Gastrocnemius medialis (tissue), 4 donors: ENCODE results near the gene MDGA2. TPM values are rescaled to one million over a fixed set of nuclear protein-coding genes. Genes with fewer than 3 reads are reported as not detected.

Experiments used
- ATAC-seq, 2 donors: fragments of 150-250 bp; one replicate each; pipeline ENCODE4 v1.9.1; 2016
- DNase-seq, 2 donors: peaks; one replicate each; pipeline ENCODE4 v3.0.0-alpha.2; 2019
- H3K27ac ChIP-seq, 4 donors: fragments of 200-600 bp; sonication (generic); 1 replicate in 1 of 4; 2 replicates in 3 of 4; pipeline ENCODE4 v1.5.1; 2016 to 2018; ENCODE audit warnings: mild to moderate bottlenecking in 2 of 4, moderate library complexity in 1 of 4
- H3K27me3 ChIP-seq, 3 donors: fragments of 200-600 bp; sonication (generic) in 2 of 3; 1 replicate in 1 of 3; 2 replicates in 2 of 3; pipeline versions ENCODE4 v1.5.1 to v1.6.0; 2016 to 2019; ENCODE audit warnings: mild to moderate bottlenecking in 1 of 3, moderate library complexity in 1 of 3
- H3K36me3 ChIP-seq, 2 donors: fragments of 200-600 bp; sonication (generic) in 1 of 2; one replicate each; pipeline ENCODE4 v1.5.1; 2017 to 2018
- H3K4me1 ChIP-seq, 2 donors: fragments of 200-600 bp; sonication (generic) in 1 of 2; one replicate each; pipeline ENCODE4 v1.5.1; 2016 to 2017; ENCODE audit warnings: mild to moderate bottlenecking in 2 of 2
- H3K4me3 ChIP-seq, 4 donors: fragments of 200-600 bp; sonication (generic) in 3 of 4; 1 replicate in 1 of 4; 2 replicates in 3 of 4; pipeline ENCODE4 v1.5.1; 2016 to 2019; ENCODE audit warnings: mild to moderate bottlenecking in 2 of 4
- H3K9me3 ChIP-seq, 3 donors: fragments of 200-600 bp; sonication (generic) in 2 of 3; 1 replicate in 1 of 3; 2 replicates in 2 of 3; pipeline ENCODE4 v1.5.1; 2016 to 2019
- CTCF ChIP-seq, 5 experiments: fragments of 450-650 bp in 3 of 5; fragments of 200-600 bp in 2 of 5; sonication (generic) in 2 of 5; IDR thresholded peaks in 4 of 5; conservative IDR thresholded peaks in 1 of 5; 1 replicate in 4 of 5; 2 replicates in 1 of 5; pipeline ENCODE4 v1.5.1; 2016 to 2019; ENCODE audit warnings: antibody characterized with exemption in 5 of 5, mild to moderate bottlenecking in 3 of 5, moderate library complexity in 3 of 5
- POLR2A ChIP-seq, 2 donors: fragments of 450-650 bp; IDR thresholded peaks; one replicate each; pipeline ENCODE4 v1.6.1; 2017; ENCODE audit warnings: antibody characterized with exemption in 2 of 2, mild to moderate bottlenecking in 2 of 2, moderate library complexity in 2 of 2
- in situ Hi-C, 4 donors: fragments of 200-750 bp; cut with MboI; loops; one replicate each; pipeline versions ENCODE4 v1.15.0 to v1.8.0; 2017; ENCODE audit warnings: low sequenced_read_pairs in 4 of 4
- intact Hi-C: fragments of 100-400 bp; cut with DNase I; formaldehyde crosslinking; loops from one replicate; pipeline ENCODE4 v1.15.1; 2023; ENCODE audit warnings: low total_unique reads
- total RNA-seq, 4 donors: library from RNA; depleted of rRNA; stranded (reverse); fragments of >200 nt; gene quantifications; one replicate each; pipeline versions ENCODE4 v1.1.0 to v1.2.3, GENCODE V29; 2016

Gene MDGA2
- total RNA-seq, 4 donors from 2014 or later = not detected

- Histone ChIP-seq H3K4me3 (no peak overlapping the region), H3K27ac (no peak overlapping the region), H3K27me3 (no peaks in the 10 kb centered on the region), H3K9me3 (no peaks in the 10 kb centered on the region), H3K36me3 (no peaks in the 10 kb centered on the region), H3K4me1 (no peaks in the 10 kb centered on the region)
- ATAC-seq (no peak), DNase-seq (no peak)
- in situ Hi-C loops = no loop called here
- intact Hi-C loops = no loop called here
- TF ChIP-seq CTCF (IDR thresholded peaks at IDR 0.05 in 4 of 5, conservative IDR thresholded peaks at IDR 0.05 in 1 of 5) = no peak
- no peak for TF ChIP-seq POLR2A (IDR thresholded peaks at IDR 0.05)
Observed at GRCh38 chr14:47567273-47567672, 108.1 kb downstream of the MDGA2 start.

GRCh38 chr14:47557894-47558293 lies 117.5 kb downstream of the MDGA2 start:
- ATAC-seq (no peak), DNase-seq (no peak)
- Histone ChIP-seq H3K9me3 (no peaks in the 10 kb centered on the region), H3K27ac (no peak overlapping the region), H3K4me3 (no peak overlapping the region), H3K36me3 (no peaks in the 10 kb centered on the region), H3K4me1 (no peaks in the 10 kb centered on the region), H3K27me3 (no peaks in the 10 kb centered on the region)
- intact Hi-C loops = no loop called here
- in situ Hi-C loops = no loop called here
- TF ChIP-seq POLR2A (IDR thresholded peaks at IDR 0.05) = no peak

- no peak for ATAC-seq
- in situ Hi-C loops = no loop called here
Observed at GRCh38 chr14:47555333-47555732, 120.1 kb downstream of the MDGA2 start.

GRCh38 chr14:47549886-47550285 lies 125.5 kb downstream of the MDGA2 start:
- Histone ChIP-seq H3K4me3 (no peak overlapping the region), H3K36me3 (no peaks in the 10 kb centered on the region), H3K4me1 (no peaks in the 10 kb centered on the region), H3K27me3 (no peaks in the 10 kb centered on the region), H3K27ac (no peak overlapping the region), H3K9me3 (no peaks in the 10 kb centered on the region)
- in situ Hi-C loops (no loop called here), intact Hi-C loops (no loop called here)
- no peak for TF ChIP-seq CTCF (IDR thresholded peaks at IDR 0.05 in 4 of 5, conservative IDR thresholded peaks at IDR 0.05 in 1 of 5)
- TF ChIP-seq POLR2A (IDR thresholded peaks at IDR 0.05) = no peak
- DNase-seq (no peak), ATAC-seq (no peak)

More at GRCh38 chr14:47555333-47555732, 120.1 kb downstream of the MDGA2 start:
- DNase-seq = no peak
- Histone ChIP-seq H3K4me3 (no peak overlapping the region), H3K27me3 (no peaks in the 10 kb centered on the region), H3K36me3 (no peaks in the 10 kb centered on the region), H3K27ac (no peak overlapping the region), H3K9me3 (no peaks in the 10 kb centered on the region), H3K4me1 (no peaks in the 10 kb centered on the region)
- intact Hi-C loops = no loop called here
- TF ChIP-seq CTCF (IDR thresholded peaks at IDR 0.05 in 4 of 5, conservative IDR thresholded peaks at IDR 0.05 in 1 of 5) (no peak), POLR2A (IDR thresholded peaks at IDR 0.05) (no peak)

GRCh38 chr14:47543459-47543858 lies 131.9 kb downstream of the MDGA2 start:
- intact Hi-C loops = no loop called here
- in situ Hi-C loops = no loop called here

More at GRCh38 chr14:47543459-47543858, 131.9 kb downstream of the MDGA2 start:
- no peak for ATAC-seq
- Histone ChIP-seq H3K4me3 (no peak overlapping the region), H3K36me3 (no peaks in the 10 kb centered on the region), H3K9me3 (no peaks in the 10 kb centered on the region), H3K4me1 (no peaks in the 10 kb centered on the region), H3K27ac (no peak overlapping the region), H3K27me3 (no peaks in the 10 kb centered on the region)
- DNase-seq = no peak
- TF ChIP-seq CTCF (IDR thresholded peaks at IDR 0.05 in 4 of 5, conservative IDR thresholded peaks at IDR 0.05 in 1 of 5) (no peak), POLR2A (IDR thresholded peaks at IDR 0.05) (no peak)
